Caco-2 (cell line): ENCODE data around the gene FANCB. TPM values are rescaled to one million over a fixed set of nuclear protein-coding genes. Genes with fewer than 3 reads are reported as not detected.

ENCODE experiments used
- BruUV-seq: library from RNA; stranded (reverse); fragments of 400-500 nt; replicated peaks from 2 replicates; lab custom pipeline; 2021; lab: Mats Ljungman, UMichigan
- CTCF ChIA-PET: fragments of 300-600 bp; sonication (Branson Sonifier 250); formaldehyde crosslinking; loops from one replicate; lab custom pipeline; 2022; ENCODE audit warnings: antibody characterized with exemption; lab: Charles Lee
- POLR2A ChIA-PET: fragments of 300-600 bp; sonication (Branson Sonifier 250); formaldehyde crosslinking; loops from one replicate; lab custom pipeline; 2022; ENCODE audit warnings: antibody characterized with exemption; lab: Charles Lee
- DNase-seq, 2 experiments: peaks; one replicate each; pipeline versions ENCODE4 v3.0.0 to v3.0.0-alpha.2; 2020 to 2022
- H3K27me3 ChIP-seq: replicated peaks from 2 replicates; pipeline ENCODE4 v1.6.0; 2011; ENCODE audit warnings: low read length; ENCODE audit not compliant: control insufficient read depth, insufficient read depth
- H3K36me3 ChIP-seq: 2 replicates; pipeline ENCODE4 v1.5.1; 2011; ENCODE audit warnings: low read length; ENCODE audit not compliant: control insufficient read depth, insufficient read depth
- H3K4me1 ChIP-seq: fragments of 250-450 bp; sonication (Bioruptor Pico); 2 replicates; pipeline ENCODE4 v1.5.1; 2020; ENCODE audit warnings: mild to moderate bottlenecking
- H3K4me3 ChIP-seq: 2 replicates; pipeline ENCODE4 v1.5.1; 2011; ENCODE audit warnings: low read depth, mild to moderate bottlenecking, control low read depth, low read length
- H3K9me3 ChIP-seq: fragments of 250-450 bp; sonication (Bioruptor Pico); 2 replicates; pipeline ENCODE4 v1.5.1; 2020; ENCODE audit warnings: mild to moderate bottlenecking, moderate library complexity
- H3K27ac Mint-ChIP-seq: one replicate; pipeline ENCODE4 v1.8.0; 2022; ENCODE audit warnings: mixed read lengths; ENCODE audit not compliant: unreplicated experiment
- H3K27me3 Mint-ChIP-seq: one replicate; pipeline ENCODE4 v1.8.0; 2022; ENCODE audit warnings: mixed read lengths; ENCODE audit not compliant: insufficient read depth, unreplicated experiment
- H3K36me3 Mint-ChIP-seq: one replicate; pipeline ENCODE4 v1.8.0; 2022; ENCODE audit warnings: mild to moderate bottlenecking, mixed read lengths; ENCODE audit not compliant: insufficient read depth, unreplicated experiment
- H3K4me1 Mint-ChIP-seq: one replicate; pipeline ENCODE4 v1.8.0; 2022; ENCODE audit warnings: low read depth, mixed read lengths; ENCODE audit not compliant: unreplicated experiment
- H3K4me3 Mint-ChIP-seq: one replicate; pipeline ENCODE4 v1.8.0; 2022; ENCODE audit warnings: mild to moderate bottlenecking, moderate library complexity, mixed read lengths; ENCODE audit not compliant: unreplicated experiment
- H3K9me3 Mint-ChIP-seq: one replicate; pipeline ENCODE4 v1.8.0; 2022; ENCODE audit warnings: mixed read lengths; ENCODE audit not compliant: unreplicated experiment
- CTCF ChIP-seq, 2 experiments: fragments of 200-600 bp in 1 of 2; IDR thresholded peaks; 1 replicate in 1 of 2; 2 replicates in 1 of 2; pipeline versions ENCODE4 v1.5.1 to v1.8.0; 2011 to 2022; ENCODE audit warnings: antibody characterized with exemption in 1 of 2, control low read depth in 1 of 2, inconsistent platforms in 1 of 2, low read depth in 1 of 2, low read length in 1 of 2, mild to moderate bottlenecking in 1 of 2, moderate library complexity in 1 of 2; ENCODE audit not compliant: insufficient read depth in 1 of 2, severe bottlenecking in 1 of 2, unreplicated experiment in 1 of 2
- intact Hi-C: fragments of 100-400 bp; cut with micrococcal nuclease; formaldehyde crosslinking; loops from one replicate; pipeline ENCODE4 v1.10.0; 2022; ENCODE audit not compliant: unreplicated experiment
- total RNA-seq: library from RNA; stranded (reverse); gene quantifications from 2 replicates; pipeline ENCODE4 v1.2.3, GENCODE V29; 2022

The FANCB gene
- total RNA-seq, 1 experiment from 2014 or later, result 8.1 TPM

- Histone ChIP-seq H3K4me1 (no peaks in the 10 kb centered on the region), H3K27me3 (no peaks in the 10 kb centered on the region), H3K9me3 (no peaks in the 10 kb centered on the region), H3K36me3 (no peaks in the 10 kb centered on the region), H3K4me3 (no peak overlapping the region)
- Mint-ChIP-seq H3K27me3 (no peaks in the 10 kb centered on the region), H3K27ac (no peak overlapping the region), H3K4me3 (no peak overlapping the region), H3K4me1 (no peaks in the 10 kb centered on the region), H3K9me3 (no peaks in the 10 kb centered on the region), H3K36me3 (peaks cover 4% of the 10 kb centered on the region)
- no peak for DNase-seq
- TF ChIP-seq CTCF (IDR thresholded peaks at IDR 0.05; ENCODE audit: insufficient read depth in 1 of 2, low read depth in 1 of 2, low read length in 1 of 2, severe bottlenecking in 1 of 2, unreplicated experiment in 1 of 2), result no peak
- BruUV-seq, result no TSS peak
- CTCF ChIA-PET, result no interaction called here
- intact Hi-C loops, result no loop called here
- POLR2A ChIA-PET, result no interaction called here
These were observed 40.3 kb downstream of the FANCB start for GRCh38 chrX:14832586-14832985.

- BruUV-seq, result no TSS peak
- H3K27ac Mint-ChIP-seq, result no peak overlapping the region
- CTCF ChIA-PET, result no interaction called here
- H3K9me3 Mint-ChIP-seq, result no peaks in the 10 kb centered on the region
- no peaks in the 10 kb centered on the region for H3K4me1 Mint-ChIP-seq
- H3K36me3 Mint-ChIP-seq, result peaks cover 4% of the 10 kb centered on the region
- Histone ChIP-seq H3K4me3 (no peak overlapping the region), H3K9me3 (no peaks in the 10 kb centered on the region), H3K27me3 (no peaks in the 10 kb centered on the region), H3K36me3 (no peaks in the 10 kb centered on the region), H3K4me1 (no peaks in the 10 kb centered on the region)
- H3K27me3 Mint-ChIP-seq, result no peaks in the 10 kb centered on the region
- no peak overlapping the region for H3K4me3 Mint-ChIP-seq
- no peak for DNase-seq
- intact Hi-C loops, result no loop called here
- no peak for TF ChIP-seq CTCF (IDR thresholded peaks at IDR 0.05; ENCODE audit: insufficient read depth in 1 of 2, low read depth in 1 of 2, low read length in 1 of 2, severe bottlenecking in 1 of 2, unreplicated experiment in 1 of 2)
- POLR2A ChIA-PET, result no interaction called here
These were observed 40.7 kb downstream of the FANCB start for GRCh38 chrX:14832151-14832550.

GRCh38 chrX:14829643-14830042 lies 43.2 kb downstream of the FANCB start:
- no peaks in the 10 kb centered on the region for H3K36me3 Mint-ChIP-seq
- POLR2A ChIA-PET, result no interaction called here
- no peaks in the 10 kb centered on the region for H3K9me3 Mint-ChIP-seq
- intact Hi-C loops, result no loop called here
- no peak for DNase-seq
- H3K9me3 ChIP-seq, result no peaks in the 10 kb centered on the region
- no peaks in the 10 kb centered on the region for H3K4me1 Mint-ChIP-seq
- no peak overlapping the region for H3K27ac Mint-ChIP-seq
- H3K4me3 Mint-ChIP-seq, result no peak overlapping the region
- no peak for TF ChIP-seq CTCF (IDR thresholded peaks at IDR 0.05; ENCODE audit: insufficient read depth in 1 of 2, low read depth in 1 of 2, low read length in 1 of 2, severe bottlenecking in 1 of 2, unreplicated experiment in 1 of 2)
- H3K36me3 ChIP-seq, result no peaks in the 10 kb centered on the region
- H3K27me3 Mint-ChIP-seq, result no peaks in the 10 kb centered on the region
- CTCF ChIA-PET, result no interaction called here
- H3K27me3 ChIP-seq, result no peaks in the 10 kb centered on the region
- no TSS peak for BruUV-seq
- no peak overlapping the region for H3K4me3 ChIP-seq
- no peaks in the 10 kb centered on the region for H3K4me1 ChIP-seq
